HFFc6 (cell line): ENCODE results near the gene RTN4. TPM values are rescaled to one million over a fixed set of nuclear protein-coding genes. Genes with fewer than 3 reads are reported as not detected.

Experiments used
- DNase-seq: peaks from one replicate; pipeline ENCODE4 v3.0.0-alpha.2; 2018
- H3K27ac Mint-ChIP-seq: 2 replicates; pipeline ENCODE4 v1.8.0; 2020; ENCODE audit warnings: mild to moderate bottlenecking, mixed read lengths
- H3K27me3 Mint-ChIP-seq: 2 replicates; pipeline ENCODE4 v1.8.0; 2021; ENCODE audit warnings: mild to moderate bottlenecking, moderate library complexity, mixed read lengths; ENCODE audit not compliant: insufficient read depth
- H3K36me3 Mint-ChIP-seq: 2 replicates; pipeline ENCODE4 v1.8.0; 2021; ENCODE audit warnings: low read depth, mixed read lengths
- H3K4me1 Mint-ChIP-seq: 2 replicates; pipeline ENCODE4 v1.8.0; 2020; ENCODE audit warnings: low read depth, mixed read lengths
- H3K4me3 Mint-ChIP-seq: 2 replicates; pipeline ENCODE4 v1.8.0; 2020; ENCODE audit warnings: mild to moderate bottlenecking, moderate library complexity, mixed read lengths
- H3K9me3 Mint-ChIP-seq: 2 replicates; pipeline ENCODE4 v1.8.0; 2020; ENCODE audit warnings: mild to moderate bottlenecking, mixed read lengths
- total RNA-seq, 6 experiments: library from RNA; stranded (reverse); fragmentation: NEBNext Ultra II Directional; extraction: Animal tissue kit (Norgen Biotek cat#: 25700); gene quantifications; 2 replicates in 1 of 6; 3 replicates in 5 of 6; pipeline ENCODE4 v1.2.3, GENCODE V29; 2021
- TF ChIP-seq, protein P1 (sequence below): fragments of 200-600 bp; sonication (generic); IDR thresholded peaks from 2 replicates; pipeline ENCODE4 v1.5.0; 2021; ENCODE audit warnings: antibody characterized with exemption, mild to moderate bottlenecking

RTN4 gene
- total RNA-seq, 6 experiments from 2014 or later: 820 to 1,001 (median 831) TPM

DNA sequence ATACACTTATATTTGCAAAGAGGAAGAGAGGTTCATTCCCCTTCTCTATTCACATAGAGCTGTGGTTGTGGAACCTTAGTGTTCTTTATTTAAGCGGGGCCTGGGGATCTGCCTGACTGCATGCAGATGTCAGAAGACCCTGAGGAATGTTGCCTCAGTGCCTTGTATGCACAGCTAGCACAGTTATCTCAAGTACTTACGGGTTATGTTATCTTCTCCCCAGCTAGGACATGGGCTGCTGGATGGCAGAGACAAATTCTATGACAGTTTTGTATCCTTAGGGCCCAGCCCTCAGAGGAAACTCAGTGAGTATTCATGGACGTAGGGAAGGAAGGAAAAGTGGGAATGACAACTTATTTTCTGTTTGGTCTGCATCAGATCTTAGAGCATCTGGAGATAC, 37.7 kb upstream of the RTN4 start:
- Mint-ChIP-seq H3K27me3 (no peaks in the 10 kb centered on the region; the same call in none of the 2 replicates), H3K4me3 (no peak overlapping the region), H3K27ac (peak overlapping the region; percentile 10; the same call in 1 of the 2 replicates), H3K4me1 (peaks cover 40% of the 10 kb centered on the region), H3K9me3 (no peaks in the 10 kb centered on the region), H3K36me3 (peaks cover 4% of the 10 kb centered on the region; the same call in 1 of the 2 replicates)
- DNase-seq: no peak
- TF ChIP-seq, protein P1, sequence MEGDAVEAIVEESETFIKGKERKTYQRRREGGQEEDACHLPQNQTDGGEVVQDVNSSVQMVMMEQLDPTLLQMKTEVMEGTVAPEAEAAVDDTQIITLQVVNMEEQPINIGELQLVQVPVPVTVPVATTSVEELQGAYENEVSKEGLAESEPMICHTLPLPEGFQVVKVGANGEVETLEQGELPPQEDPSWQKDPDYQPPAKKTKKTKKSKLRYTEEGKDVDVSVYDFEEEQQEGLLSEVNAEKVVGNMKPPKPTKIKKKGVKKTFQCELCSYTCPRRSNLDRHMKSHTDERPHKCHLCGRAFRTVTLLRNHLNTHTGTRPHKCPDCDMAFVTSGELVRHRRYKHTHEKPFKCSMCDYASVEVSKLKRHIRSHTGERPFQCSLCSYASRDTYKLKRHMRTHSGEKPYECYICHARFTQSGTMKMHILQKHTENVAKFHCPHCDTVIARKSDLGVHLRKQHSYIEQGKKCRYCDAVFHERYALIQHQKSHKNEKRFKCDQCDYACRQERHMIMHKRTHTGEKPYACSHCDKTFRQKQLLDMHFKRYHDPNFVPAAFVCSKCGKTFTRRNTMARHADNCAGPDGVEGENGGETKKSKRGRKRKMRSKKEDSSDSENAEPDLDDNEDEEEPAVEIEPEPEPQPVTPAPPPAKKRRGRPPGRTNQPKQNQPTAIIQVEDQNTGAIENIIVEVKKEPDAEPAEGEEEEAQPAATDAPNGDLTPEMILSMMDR: no peak

DNA sequence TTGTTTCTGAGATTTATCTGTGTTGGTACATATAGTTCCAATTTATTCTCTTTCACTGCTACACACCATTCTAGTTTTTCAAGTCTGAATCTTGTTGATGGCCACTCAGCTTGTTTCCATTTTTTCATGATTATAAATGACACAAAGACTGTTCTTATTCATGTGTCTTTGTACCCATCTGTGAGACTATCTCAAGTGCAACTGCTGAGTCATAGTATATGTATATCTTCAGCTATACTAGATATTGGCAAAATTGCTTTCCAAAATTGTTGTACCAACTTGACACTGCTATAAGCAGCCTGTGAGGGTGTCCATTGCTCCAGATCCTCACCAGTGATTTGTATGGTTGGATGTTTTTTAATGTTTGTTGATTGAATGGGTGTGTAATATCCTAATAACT, 37.2 kb upstream of the RTN4 start:
- Mint-ChIP-seq H3K4me1 (peaks cover 36% of the 10 kb centered on the region), H3K9me3 (no peaks in the 10 kb centered on the region), H3K4me3 (no peak overlapping the region), H3K27me3 (no peaks in the 10 kb centered on the region; the same call in none of the 2 replicates), H3K27ac (no peak overlapping the region; the same call in none of the 2 replicates), H3K36me3 (peaks cover 4% of the 10 kb centered on the region; the same call in 1 of the 2 replicates)
- DNase-seq: no peak
- TF ChIP-seq, protein P1: no peak

DNA sequence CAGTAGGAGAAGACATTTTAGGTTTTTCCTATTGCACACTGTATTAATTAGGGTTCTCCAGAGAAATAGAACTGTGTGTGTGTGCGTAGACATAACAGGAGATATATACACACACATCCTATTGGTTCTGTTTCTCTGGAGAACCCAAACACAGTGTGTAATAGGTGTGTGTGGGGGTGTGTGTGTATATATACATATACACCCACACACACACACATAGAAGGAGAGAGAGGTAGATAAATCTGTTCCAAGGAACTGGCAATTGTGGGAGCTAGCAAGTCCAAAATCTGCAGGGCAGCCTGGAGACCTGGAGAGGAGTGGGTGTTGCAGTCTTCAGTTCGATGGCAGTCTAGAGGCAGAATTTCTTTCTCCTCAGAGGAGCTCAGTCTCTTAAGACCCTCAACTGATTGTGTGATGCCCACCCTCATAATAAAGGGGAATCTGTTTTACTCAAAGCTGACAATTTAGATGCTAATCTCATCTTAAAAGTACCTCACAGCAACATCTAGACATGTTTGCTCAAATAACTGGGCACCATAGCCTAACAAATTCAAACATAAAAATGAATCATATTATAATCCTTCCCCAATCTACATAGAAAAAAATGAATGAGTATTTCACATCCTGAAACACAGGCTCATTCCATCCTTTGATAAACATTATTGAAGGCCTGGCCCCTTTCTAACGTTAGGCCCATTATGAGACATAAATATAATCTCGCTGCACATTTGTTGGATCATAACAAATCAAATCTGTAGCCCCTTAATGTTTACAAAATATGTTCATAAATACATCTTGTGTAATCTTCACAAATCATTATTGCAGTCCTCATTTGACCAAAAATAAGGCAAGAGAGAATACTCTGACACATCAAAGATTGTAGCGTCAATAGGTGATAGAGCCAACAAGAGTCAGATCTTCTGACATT, 35.1 kb upstream of the RTN4 start:
- Mint-ChIP-seq H3K9me3 (peaks cover 6% of the 10 kb centered on the region), H3K36me3 (peaks cover 7% of the 10 kb centered on the region; the same call in 1 of the 2 replicates), H3K4me3 (no peak overlapping the region), H3K27me3 (peaks cover 2% of the 10 kb centered on the region; the same call in 1 of the 2 replicates), H3K27ac (no peak overlapping the region), H3K4me1 (peaks cover 22% of the 10 kb centered on the region)
- DNase-seq: no peak
- TF ChIP-seq, protein P1: no peak

DNA sequence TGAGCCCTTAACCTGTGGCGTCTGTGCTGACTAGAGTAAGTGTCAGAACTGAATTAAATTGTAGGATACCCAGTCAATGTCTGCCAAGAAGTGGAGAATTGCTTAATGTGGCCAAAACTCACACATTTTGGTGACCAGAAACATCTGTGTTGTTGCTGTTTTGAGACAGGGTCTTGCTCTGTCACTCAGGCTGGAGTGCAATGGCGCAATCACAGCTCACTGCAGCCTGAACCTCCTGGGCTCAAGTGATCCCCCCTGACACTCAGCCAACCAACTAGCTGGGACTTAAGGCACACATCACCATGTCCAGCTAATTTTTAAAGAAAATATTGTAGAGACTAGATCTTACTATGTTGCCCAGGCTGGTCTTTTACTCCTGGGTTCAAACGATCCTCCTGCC, 34.4 kb upstream of the RTN4 start:
- H3K27me3 Mint-ChIP-seq: peaks cover 2% of the 10 kb centered on the region; the same call in 1 of the 2 replicates
- H3K4me3 Mint-ChIP-seq: no peak overlapping the region
- peaks cover 13% of the 10 kb centered on the region for H3K9me3 Mint-ChIP-seq
- H3K4me1 Mint-ChIP-seq: peaks cover 17% of the 10 kb centered on the region
- no peak for DNase-seq
- TF ChIP-seq, protein P1: no peak
- no peak overlapping the region for H3K27ac Mint-ChIP-seq
- H3K36me3 Mint-ChIP-seq: peaks cover 13% of the 10 kb centered on the region; the same call in 1 of the 2 replicates

DNA sequence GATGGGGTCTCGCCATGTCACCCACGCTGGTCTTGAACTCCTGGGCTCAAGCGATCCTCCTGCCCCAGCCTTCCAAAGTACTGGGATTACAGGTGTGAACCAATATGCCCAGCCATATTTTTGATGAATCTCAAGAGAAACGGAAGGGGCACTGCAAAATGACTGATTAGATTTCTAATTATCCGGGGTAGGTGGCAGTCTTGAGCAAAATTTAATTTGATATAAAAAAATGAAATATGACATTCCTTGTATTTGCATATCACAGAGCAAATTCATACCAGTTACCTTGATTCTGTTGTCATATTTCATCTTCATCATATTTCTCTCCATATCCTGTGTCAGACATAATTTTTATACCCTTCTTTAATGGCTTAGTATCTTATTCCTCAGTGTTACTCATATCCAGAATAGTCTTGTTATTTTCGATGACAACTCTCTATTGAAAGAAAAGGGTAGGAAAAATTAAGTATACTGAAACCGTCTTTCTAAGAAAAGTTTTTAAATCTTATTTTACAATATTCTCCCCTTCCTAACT, 30.0 kb upstream of the RTN4 start:
- peaks cover 13% of the 10 kb centered on the region for H3K9me3 Mint-ChIP-seq
- peaks cover 9% of the 10 kb centered on the region; the same call in 1 of the 2 replicates for H3K4me1 Mint-ChIP-seq

More for the DNA sequence above, 30.0 kb upstream of the RTN4 start:
- no peak overlapping the region for H3K4me3 Mint-ChIP-seq
- peaks cover 2% of the 10 kb centered on the region; the same call in 1 of the 2 replicates for H3K27me3 Mint-ChIP-seq
- DNase-seq: no peak
- peaks cover 16% of the 10 kb centered on the region; the same call in 1 of the 2 replicates for H3K36me3 Mint-ChIP-seq
- TF ChIP-seq, protein P1: 0 out of 2 replicates have a peak, but pooled peaks have one; percentile 9
- H3K27ac Mint-ChIP-seq: no peak overlapping the region
